GM18951 (cell line): Measurements from ENCODE around the gene SGK1.
"Not testable (repeated sequence)": the region's sequence is repeated elsewhere in the genome, so short reads cannot be mapped to it uniquely, and the experiment has no call there.

Source experiments
- POLR2A ChIP-seq: IDR thresholded peaks from 4 replicates; pipeline ENCODE4 v1.6.1; 2011; ENCODE audit warnings: mild to moderate bottlenecking; ENCODE audit not compliant: insufficient read length, insufficient read depth; ENCODE audit errors: extremely low read depth
- in situ Hi-C: fragments of 300-500 bp; cut with MboI; formaldehyde crosslinking; loops from one replicate; pipeline ENCODE4 v1.12.0; 2022; ENCODE audit warnings: low sequenced_read_pairs, mixed read lengths, inconsistent platforms; ENCODE audit not compliant: unreplicated experiment

The SGK1 gene

GRCh38 chr6:134308800-134309199 lies 9.1 kb downstream of the SGK1 start:
- no peak for TF ChIP-seq POLR2A
- in situ Hi-C loops, result no loop called here

- no peak for TF ChIP-seq POLR2A
- in situ Hi-C loops, result no loop called here
Observed at GRCh38 chr6:134307870-134308269, 10.0 kb downstream of the SGK1 start.

GRCh38 chr6:134307075-134307474 lies 10.8 kb downstream of the SGK1 start:
- in situ Hi-C loops, result no loop called here
- no peak for TF ChIP-seq POLR2A

- in situ Hi-C loops, result not testable (repeated sequence)
Observed at GRCh38 chr6:134304381-134304780, 13.5 kb downstream of the SGK1 start.

- in situ Hi-C loops, result no loop called here
Observed at GRCh38 chr6:134303891-134304290, 14.0 kb downstream of the SGK1 start.

GRCh38 chr6:134299236-134299635 lies 18.7 kb downstream of the SGK1 start:
- no peak for TF ChIP-seq POLR2A
- in situ Hi-C loops, result no loop called here

More at GRCh38 chr6:134303891-134304290, 14.0 kb downstream of the SGK1 start:
- TF ChIP-seq POLR2A, result no peak

- in situ Hi-C loops, result no loop called here
- TF ChIP-seq POLR2A, result no peak
Observed at GRCh38 chr6:134296762-134297161, 21.1 kb downstream of the SGK1 start.

- in situ Hi-C loops, result no loop called here
- no peak for TF ChIP-seq POLR2A
Observed at GRCh38 chr6:134295953-134296553, 21.9 kb downstream of the SGK1 start.

- in situ Hi-C loops, result no loop called here
Observed at GRCh38 chr6:134293659-134294161, 24.2 kb downstream of the SGK1 start.

GRCh38 chr6:134291156-134291555 lies 26.8 kb downstream of the SGK1 start:
- in situ Hi-C loops, result no loop called here
- TF ChIP-seq POLR2A, result no peak

More at GRCh38 chr6:134293659-134294161, 24.2 kb downstream of the SGK1 start:
- no peak for TF ChIP-seq POLR2A

GRCh38 chr6:134289204-134289575 lies 28.7 kb downstream of the SGK1 start:
- in situ Hi-C loops, result no loop called here
- no peak for TF ChIP-seq POLR2A

- no peak for TF ChIP-seq POLR2A
- in situ Hi-C loops, result no loop called here
Observed at GRCh38 chr6:134288538-134289203, 29.2 kb downstream of the SGK1 start.

- no peak for TF ChIP-seq POLR2A
- in situ Hi-C loops, result no loop called here
Observed at GRCh38 chr6:134287859-134288537, 29.9 kb downstream of the SGK1 start.

GRCh38 chr6:134282816-134283215 lies 35.1 kb downstream of the SGK1 start:
- no peak for TF ChIP-seq POLR2A
- in situ Hi-C loops, result no loop called here
